ENCODE data around the gene RANBP9.

Gene RANBP9

DNA sequence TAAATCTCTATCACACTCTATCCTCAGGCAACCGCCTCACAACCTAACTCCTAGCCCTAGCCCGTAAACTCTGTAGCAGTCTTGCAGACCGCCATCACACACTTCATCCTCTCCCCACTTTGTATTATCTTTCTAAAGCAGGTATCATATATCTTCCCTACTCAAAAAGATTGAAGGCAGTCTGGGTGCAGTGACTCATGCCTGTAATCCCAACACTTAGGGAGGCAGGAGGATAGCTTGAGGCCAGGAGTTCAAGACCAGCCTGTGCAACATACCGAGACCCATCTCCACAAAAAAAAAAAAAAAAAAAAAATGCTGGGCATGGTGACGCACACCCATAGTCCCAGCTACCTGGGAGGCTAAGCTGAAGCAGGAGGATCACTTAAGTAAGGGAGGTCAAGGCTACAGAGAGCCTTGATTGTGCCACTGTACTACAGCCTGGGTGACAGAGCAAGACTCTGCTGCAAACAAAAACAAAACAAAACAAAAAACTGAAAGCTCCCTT lies 22.9 kb downstream of the RANBP9 start (continued):
- TF ChIP-seq ZNF530 (tag by site-specific recombination; IDR thresholded peaks at IDR 0.05; ENCODE audit: low read depth), result no peak
- TF ChIP-seq ZSCAN5A (tag by site-specific recombination; IDR thresholded peaks at IDR 0.05), result peak; percentile 56; the same call in 1 of the 2 replicates
- TF ChIP-seq KLF9 (tag by site-specific recombination; IDR thresholded peaks at IDR 0.05; ENCODE audit: low read depth), result no peak
- TF ChIP-seq ZBTB48 (tag by site-specific recombination; IDR thresholded peaks at IDR 0.05), result peak; percentile 29; the same call in 1 of the 2 replicates
- TF ChIP-seq ZEB2 (tag by site-specific recombination; IDR thresholded peaks at IDR 0.05), result peak; percentile 57
- TF ChIP-seq, protein P1, sequence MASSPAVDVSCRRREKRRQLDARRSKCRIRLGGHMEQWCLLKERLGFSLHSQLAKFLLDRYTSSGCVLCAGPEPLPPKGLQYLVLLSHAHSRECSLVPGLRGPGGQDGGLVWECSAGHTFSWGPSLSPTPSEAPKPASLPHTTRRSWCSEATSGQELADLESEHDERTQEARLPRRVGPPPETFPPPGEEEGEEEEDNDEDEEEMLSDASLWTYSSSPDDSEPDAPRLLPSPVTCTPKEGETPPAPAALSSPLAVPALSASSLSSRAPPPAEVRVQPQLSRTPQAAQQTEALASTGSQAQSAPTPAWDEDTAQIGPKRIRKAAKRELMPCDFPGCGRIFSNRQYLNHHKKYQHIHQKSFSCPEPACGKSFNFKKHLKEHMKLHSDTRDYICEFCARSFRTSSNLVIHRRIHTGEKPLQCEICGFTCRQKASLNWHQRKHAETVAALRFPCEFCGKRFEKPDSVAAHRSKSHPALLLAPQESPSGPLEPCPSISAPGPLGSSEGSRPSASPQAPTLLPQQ (tag by site-specific recombination; IDR thresholded peaks at IDR 0.05), result peak; percentile 17; the same call in 1 of the 2 replicates
- no peak for TF ChIP-seq ZNF394 (tag by site-specific recombination; IDR thresholded peaks at IDR 0.05; ENCODE audit: borderline replicate concordance)
- peak; percentile 27; the same call in 1 of the 2 replicates for TF ChIP-seq OSR2 (tag by site-specific recombination; IDR thresholded peaks at IDR 0.05)
- TF ChIP-seq PRDM4 (tag by site-specific recombination; IDR thresholded peaks at IDR 0.05), result 0 out of 2 replicates have a peak, but pooled peaks have one; percentile 56
- peak; percentile 18; the same call in 1 of the 2 replicates for TF ChIP-seq ZNF18 (tag by site-specific recombination; IDR thresholded peaks at IDR 0.05)
- no peak for TF ChIP-seq PRDM2 (tag by site-specific recombination; IDR thresholded peaks at IDR 0.05; ENCODE audit: borderline replicate concordance)
- TF ChIP-seq ZNF174 (tag by site-specific recombination; IDR thresholded peaks at IDR 0.05), result no peak
- TF ChIP-seq ZNF610 (tag by site-specific recombination; IDR thresholded peaks at IDR 0.05; ENCODE audit: borderline replicate concordance), result no peak
- TF ChIP-seq ZSCAN23 (tag by site-specific recombination; IDR thresholded peaks at IDR 0.05), result 0 out of 2 replicates have a peak, but pooled peaks have one; percentile 62
- TF ChIP-seq ZNF2 (tag by site-specific recombination; IDR thresholded peaks at IDR 0.05), result peak; percentile 77; the same call in 1 of the 2 replicates
- TF ChIP-seq, protein P2, sequence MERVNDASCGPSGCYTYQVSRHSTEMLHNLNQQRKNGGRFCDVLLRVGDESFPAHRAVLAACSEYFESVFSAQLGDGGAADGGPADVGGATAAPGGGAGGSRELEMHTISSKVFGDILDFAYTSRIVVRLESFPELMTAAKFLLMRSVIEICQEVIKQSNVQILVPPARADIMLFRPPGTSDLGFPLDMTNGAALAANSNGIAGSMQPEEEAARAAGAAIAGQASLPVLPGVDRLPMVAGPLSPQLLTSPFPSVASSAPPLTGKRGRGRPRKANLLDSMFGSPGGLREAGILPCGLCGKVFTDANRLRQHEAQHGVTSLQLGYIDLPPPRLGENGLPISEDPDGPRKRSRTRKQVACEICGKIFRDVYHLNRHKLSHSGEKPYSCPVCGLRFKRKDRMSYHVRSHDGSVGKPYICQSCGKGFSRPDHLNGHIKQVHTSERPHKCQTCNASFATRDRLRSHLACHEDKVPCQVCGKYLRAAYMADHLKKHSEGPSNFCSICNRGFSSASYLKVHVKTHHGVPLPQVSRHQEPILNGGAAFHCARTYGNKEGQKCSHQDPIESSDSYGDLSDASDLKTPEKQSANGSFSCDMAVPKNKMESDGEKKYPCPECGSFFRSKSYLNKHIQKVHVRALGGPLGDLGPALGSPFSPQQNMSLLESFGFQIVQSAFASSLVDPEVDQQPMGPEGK (tag by site-specific recombination; IDR thresholded peaks at IDR 0.05), result peak; percentile 58; the same call in 1 of the 2 replicates
- TF ChIP-seq BCL11B (tag by site-specific recombination; IDR thresholded peaks at IDR 0.05; ENCODE audit: low read depth), result peak; percentile 41; the same call in 1 of the 2 replicates
